SHP77 treated with DMSO at 0.1 percent for 48 hours (cell line): ENCODE data around the gene ACOX3.

Source experiments
- DNase-seq: peaks from one replicate; lab custom pipeline; 2025; lab: John Stamatoyannopoulos, UW

Gene ACOX3

DNA sequence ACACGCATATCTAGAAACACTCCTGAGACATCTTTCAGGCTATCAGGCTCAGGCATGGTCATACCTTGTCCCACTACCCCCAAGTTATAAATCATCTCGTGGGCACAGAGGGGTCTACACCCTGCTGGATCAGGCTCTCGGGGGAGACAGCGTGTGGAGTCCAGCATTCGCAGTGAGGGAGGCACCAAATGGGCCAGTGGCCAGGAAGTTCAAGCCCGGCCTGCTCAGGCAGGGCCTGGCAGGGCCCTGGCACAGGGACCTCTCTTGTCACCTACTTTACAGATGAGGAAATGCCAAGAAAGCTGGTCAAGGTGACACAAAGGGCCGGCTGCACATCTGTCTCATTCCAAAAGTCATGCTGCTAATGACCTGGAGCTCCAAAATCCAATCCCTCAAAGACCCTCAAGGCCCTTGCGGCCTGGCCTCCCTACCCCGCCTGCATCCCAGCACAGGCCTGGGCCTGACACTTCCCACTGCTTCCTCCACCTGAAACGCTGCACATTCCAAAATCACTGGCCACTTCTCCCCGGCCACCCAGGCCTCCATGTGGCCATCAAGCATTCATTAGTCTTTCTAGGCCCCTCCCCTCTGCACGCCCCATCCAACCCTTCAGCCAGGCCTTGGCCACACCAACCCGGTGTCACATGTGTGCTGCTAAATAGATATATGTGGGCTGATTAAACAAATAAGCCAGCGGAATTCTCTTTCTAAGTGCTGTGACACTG is 35.6 kb downstream of the ACOX3 start:
- DNase-seq, result no peak

DNA sequence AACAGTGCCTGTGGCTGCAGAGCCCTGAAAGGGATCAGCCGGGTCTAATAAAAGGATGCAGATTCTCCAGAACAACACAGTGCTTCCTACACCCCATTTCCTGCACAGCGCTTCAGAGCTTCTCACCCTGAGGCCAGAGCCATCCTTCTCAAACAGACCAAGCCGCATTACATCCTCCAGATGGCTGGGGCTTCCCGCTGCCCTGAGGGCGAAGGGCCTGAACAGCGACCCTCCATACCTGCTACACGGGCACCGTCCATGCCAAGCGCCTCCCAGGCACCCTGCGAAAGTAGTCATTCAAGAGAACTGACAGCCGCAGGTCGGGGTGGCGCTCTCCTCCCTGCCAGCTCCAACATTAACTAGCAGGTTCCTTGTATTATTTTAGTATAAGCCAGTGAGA is 36.5 kb downstream of the ACOX3 start:
- DNase-seq, result no peak

DNA sequence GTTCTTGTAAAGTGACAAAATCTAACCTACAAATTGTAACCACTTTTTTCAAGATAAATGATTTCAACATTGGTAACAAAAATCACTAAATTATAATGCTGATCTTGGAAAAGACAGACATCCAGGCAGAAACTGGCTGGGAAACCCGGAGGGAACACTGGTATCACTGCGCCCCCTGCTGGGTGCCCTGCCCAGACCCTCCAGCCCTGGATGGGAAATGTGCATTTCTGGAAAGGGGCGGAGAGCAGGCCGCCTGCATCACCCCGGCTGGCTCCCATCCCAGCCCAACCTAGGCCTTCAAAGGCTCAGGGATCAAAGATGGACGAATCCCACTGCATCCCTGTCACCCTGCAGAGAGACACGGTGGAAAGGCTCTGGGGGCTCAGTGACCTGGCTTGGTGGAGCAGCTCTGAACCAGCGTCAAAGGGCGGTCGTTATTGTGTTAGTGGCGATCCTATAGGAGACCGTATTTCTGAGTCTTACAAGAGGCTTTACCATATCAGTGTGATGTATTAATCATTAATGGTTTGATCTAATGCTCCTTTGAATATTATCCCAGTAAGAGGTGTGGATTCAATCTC is 37.3 kb downstream of the ACOX3 start:
- DNase-seq, result no peak

DNA sequence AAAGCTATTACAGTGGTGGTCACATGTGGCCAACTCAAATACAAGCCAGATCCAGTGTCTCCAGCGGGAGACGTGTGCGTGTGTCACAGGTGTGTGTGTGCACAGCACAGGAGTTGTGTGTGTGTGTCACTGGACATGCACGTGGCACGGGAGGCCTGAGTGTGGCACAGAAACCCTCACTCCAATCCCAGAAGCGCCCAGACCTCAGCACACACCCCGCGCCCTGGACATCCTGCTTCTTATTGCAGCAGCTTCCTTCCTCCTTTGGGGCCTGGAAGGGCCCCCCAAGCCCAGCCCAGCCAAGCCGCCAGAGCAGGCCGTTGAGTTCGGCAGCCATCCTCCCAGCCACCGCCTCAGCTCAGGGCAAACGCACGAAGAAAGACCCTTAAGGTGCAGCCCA is 37.9 kb downstream of the ACOX3 start:
- no peak for DNase-seq

DNA sequence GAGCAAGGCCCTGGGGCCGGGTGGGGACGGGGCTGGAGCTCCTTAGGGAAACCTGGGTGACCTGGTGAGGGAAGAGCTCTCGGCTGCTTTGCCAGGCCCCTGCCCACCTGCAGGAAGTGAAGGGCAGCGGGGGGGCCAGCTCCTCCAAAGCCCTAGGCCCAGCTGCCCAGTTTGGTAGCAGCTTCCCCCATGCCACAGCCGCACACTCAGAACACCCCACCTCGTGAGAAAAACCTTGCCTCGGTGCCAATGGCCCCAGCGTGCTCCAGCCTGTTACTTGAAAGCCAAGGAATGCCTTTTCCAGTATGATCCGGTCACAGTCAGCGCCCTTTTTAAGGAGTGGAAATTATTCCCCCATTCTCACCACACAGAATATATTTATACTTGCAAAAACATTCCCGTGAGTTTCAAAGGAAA is 38.3 kb downstream of the ACOX3 start:
- no peak for DNase-seq

DNA sequence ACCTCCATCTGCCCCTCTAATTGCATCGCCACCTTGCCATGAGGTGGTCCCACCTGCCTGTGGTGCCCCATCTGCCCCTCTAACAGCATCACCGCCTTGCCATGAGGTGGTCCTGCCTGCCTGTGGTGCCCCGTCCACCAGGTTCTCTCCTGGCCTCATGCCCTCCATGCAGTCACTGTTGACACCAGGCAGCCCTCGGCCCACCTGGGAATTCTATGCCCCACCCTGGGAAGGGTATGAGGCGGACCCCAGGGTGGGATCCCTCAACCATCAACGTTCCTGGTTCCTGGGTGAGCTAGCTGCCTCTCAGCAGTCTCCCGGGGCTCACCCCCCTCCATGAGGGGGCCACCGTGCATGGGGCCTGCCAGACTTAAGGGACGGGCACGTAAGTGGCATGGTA is 38.9 kb downstream of the ACOX3 start:
- no peak for DNase-seq

DNA sequence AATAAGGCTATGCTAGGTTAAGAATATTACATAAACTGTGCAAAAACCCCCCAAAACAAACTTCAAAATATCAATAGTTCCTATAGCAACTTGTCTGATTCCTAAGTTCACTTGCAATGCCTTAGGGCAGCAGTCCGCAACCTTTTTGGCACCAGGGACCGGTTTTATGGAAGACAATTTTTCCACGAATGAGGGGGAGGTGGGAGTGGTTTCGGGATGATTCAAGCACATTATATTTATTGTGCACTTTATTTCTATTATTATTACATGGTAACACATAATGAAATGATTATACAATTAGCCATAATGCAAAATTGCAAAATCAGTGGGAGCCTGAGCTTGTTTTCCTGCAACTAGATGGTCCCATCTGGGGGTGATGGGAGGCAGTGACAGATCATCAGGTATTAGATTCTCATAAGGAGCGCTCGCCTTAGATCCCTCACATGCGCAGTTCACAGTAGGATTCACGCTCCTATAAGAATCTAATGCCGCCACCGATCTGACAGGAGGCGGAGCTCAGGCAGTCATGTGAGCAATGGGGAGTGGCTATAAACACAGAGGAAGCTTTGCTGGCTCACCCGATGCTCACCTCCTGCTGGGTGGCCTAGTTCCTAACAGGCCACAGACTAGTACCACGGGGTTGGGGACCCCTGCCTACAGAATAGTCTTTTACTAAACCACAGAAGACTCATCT is 39.7 kb downstream of the ACOX3 start:
- DNase-seq, result no peak

DNA sequence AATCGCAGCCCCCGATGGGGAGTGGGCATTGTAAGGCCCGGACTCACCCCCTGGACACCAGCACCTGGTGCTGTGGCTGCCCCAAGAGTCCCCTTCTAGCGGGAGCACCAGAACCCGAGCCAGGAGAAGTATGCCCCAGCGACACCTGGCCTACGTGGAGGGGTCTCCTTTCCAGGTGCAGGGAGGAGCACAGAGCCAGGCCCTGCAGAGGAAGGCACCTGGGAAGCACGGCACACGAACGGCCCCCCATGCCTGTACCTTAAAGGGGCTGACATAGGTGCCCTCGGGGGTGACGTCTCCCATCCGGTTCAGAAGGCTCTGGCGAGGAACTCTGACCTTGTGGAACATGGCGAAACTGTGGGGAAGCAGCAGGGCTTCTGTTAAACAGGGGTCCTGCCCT is 41.2 kb downstream of the ACOX3 start:
- no peak for DNase-seq

DNA sequence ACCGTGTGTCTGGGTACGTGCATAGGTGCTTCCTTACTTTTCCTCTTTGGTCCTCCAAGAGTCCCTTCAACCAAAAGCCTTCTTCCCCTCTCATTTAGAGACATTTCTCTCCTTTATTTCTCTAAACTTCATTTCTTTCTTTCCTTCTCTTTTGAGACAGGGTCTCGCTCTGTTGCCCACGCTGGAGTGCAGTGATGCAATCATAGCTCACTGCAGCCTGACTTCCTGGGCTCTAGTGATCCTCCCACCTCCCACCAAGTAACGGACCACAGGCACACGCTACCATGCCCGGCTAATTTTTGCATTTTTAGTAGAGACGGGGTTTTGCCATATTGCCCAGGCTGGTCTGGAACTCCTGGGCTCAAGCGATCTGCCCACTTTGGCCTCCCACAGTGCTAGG is 42.2 kb downstream of the ACOX3 start:
- DNase-seq, result no peak

DNA sequence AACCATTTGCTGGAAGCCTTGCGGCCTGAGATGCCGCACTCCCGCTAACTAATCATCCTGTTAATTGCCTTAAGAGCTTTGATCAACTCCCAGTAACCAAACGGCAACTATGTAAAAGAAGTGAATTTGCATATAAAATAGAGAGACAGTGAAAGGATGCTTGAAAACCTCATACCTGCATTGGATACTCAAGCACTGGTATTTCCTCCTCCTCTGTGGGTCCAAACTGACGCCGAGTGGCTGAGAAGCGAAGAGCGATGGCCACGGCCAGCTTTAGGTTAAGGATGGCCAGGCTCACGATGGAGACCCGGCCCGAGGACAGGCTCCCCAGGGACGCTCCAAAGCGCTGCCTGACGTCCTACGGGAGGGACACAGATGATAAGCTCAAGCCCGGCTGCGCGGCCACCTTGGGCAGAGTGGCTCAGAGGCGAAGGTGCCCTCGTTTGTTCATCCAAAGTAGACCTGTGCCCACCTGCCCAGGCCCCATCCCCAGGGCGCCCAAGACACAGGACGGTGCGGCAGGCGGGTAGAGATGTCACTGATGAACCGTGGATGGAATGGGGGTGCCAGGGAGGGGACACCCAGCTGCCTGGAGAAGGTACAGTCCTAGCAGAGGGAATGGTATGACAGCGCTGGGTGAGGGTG is 43.6 kb downstream of the ACOX3 start:
- DNase-seq, result no peak

DNA sequence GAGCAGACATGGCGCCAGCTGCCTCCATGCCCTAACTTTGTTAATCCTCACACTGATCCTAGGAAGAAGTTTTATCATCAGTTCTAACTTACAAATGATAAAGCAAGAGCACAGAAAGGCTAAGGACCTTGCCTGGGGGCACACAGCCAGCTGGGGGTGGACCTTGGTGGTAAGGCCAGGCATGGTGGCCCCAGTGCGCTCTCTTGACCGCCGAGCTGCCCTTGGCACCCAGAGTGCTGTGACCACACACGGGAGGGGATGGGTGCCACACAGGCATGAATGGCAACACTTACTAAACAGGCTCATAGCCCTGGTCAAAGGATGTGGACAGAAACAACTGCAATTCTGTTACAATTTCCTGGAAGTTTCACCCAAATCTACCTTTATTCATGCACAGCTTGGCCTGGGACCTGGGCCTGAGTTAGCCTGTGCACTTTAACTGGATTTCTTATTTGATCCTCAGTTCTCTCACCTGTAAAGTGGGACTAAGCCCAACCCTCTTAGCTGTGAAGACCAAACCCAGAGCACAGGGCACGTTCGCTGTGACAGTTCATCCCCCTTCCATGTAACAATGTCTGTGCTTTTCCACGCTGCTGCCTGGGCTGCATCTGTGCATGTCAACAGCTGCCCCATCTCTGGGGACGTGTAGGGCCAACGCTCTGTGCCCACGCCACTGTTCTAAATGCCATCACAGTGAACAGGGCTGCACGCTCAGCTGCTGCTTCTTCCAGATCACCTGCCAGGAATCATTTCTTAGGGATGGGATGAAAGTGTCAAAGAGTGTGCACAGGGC is 44.8 kb downstream of the ACOX3 start:
- no peak for DNase-seq

DNA sequence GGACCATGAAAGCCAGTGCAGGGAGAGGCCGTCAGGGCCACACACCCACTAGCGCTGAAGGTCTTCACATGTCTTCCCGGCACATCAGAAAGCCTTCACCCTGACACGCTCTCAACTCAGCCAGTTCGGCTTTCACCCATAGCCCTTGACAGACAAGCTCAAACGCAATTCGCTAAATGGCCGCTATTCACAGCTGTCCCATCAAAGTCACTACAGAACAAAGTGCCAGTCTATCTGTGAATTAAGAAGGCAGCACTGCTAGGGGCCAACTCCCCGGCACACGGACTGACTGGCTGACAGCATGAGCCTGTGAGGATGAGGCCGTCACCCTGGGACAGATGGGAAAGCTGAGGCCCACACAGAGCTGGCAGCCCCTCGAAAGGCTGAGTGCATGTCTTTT is 45.7 kb downstream of the ACOX3 start:
- DNase-seq, result no peak

DNA sequence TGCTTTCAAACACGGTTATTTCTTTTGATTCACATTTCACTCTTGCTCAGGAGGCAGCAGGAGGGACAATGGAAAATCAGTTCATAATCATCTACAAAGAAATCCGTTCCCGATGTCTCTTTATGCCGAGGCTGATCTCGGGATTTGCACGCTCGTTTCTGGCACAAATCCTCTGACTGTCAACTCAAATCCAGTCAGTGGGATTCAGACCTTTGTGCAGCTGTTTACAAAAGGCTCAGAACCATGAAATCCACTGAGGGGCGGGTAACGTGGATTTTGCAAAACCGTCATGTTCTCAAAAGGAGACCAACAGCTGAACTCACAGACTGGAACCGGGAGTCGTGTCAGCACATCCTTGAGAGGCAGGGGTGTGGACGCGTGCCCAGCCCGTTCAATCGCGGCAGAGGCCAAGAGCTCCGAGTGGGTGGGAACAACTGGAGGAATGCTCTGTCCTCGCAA is 46.4 kb downstream of the ACOX3 start:
- no peak for DNase-seq

DNA sequence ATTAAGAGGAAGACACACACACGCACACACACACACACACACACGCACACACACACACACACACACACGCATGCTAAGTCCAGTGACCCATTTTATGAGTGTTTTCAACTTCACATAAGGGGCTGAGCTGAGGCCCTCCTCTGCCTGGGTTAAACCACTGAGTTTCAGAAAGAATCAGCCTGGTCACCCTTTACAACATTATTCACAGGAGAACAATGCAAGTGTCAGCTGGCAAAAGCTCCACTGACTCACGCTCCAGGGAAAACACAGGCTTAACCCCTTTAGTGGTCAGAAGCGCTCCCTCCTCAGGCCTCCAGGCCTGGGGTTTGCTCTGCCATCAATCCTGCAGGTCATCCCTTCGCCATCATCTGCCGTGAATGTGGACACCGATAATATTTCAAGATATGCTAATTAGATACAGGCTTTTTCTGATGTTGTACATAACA is 46.9 kb downstream of the ACOX3 start:
- DNase-seq, result no peak

DNA sequence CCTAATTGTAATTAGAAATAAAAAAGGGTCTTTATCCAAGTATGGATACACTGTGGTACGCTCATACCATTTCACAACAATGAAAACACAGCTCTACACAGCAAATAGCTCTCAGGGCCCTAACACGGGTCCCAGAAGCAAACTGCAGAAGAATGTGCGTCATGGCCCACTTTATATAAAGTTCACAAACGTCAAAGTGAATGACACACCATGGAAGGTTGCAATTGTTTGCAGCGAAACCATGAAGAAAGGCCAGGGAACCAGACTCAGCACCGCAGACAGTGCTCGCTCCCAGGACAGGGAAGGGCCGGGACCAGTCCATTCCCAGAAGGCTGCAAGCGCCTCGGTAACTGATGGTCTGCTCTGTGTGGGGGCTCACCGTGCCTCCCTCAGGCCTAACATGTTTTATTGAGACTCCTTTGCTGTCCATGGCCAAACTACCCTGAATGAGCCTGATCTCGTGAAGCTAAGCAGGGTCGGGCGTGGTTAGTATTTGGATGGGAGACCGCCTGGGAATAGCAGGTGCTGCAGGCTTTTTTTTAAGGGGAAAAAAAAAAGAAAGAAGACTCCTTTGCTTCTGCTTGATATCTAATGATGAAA is 47.8 kb downstream of the ACOX3 start:
- DNase-seq, result no peak

DNA sequence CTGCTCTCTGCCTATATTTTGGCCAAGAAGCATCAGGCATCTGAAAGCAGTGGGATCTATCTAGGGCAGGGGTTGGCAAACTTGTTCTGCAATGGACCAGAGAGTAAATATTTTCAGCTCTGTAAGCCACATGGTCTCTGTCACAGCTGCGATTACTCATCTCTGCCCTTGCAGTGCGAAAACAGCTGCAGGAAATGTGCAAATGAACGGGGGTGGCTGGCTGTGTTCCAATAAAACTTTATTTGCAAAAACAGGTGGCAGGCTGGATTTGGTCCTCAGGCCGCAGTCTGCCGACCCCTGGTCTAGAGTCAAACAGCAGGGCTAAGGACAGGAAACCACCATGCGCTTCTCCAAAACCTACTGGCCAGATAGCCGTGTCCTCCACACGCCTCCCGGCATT is 48.6 kb downstream of the ACOX3 start:
- peak; percentile 2 for DNase-seq

DNA sequence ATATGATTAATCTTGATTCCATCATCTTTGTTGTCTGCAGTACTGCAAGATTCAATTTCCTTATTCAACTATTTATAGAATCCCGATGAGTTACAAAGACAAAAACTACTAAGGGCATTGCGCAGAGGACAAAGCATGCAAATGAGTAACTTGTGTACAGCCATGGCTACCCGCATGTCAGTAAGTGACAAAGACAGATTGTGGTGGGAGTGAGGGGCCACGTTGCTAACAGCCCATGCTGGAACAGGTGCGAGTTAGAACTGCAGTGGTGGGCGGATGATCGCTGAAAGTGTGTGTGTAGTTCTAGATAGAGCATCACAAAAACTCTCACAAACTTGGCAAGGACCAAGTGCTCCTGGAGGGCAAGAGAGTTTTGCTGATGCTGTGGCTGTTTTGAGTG is 49.5 kb downstream of the ACOX3 start:
- DNase-seq, result no peak

DNA sequence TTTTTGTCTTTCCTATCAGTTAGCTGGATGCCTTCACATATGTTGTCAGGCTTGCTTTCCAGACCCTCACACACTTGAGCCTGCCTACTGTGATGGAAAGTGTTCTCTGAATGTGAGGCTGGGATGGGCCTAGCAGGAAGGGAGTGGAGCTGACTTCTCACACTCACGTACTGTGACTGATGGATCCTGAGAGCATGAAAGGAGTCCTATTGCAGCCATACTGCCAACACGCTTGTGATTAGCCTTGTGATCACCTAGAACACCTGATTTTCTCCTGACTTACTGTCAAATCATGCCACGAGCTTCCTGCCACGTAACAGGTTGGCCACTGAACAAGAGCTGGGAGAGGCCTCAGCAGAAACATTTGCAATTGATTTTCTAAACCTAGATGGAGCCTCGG is 49.9 kb downstream of the ACOX3 start:
- no peak for DNase-seq

DNA sequence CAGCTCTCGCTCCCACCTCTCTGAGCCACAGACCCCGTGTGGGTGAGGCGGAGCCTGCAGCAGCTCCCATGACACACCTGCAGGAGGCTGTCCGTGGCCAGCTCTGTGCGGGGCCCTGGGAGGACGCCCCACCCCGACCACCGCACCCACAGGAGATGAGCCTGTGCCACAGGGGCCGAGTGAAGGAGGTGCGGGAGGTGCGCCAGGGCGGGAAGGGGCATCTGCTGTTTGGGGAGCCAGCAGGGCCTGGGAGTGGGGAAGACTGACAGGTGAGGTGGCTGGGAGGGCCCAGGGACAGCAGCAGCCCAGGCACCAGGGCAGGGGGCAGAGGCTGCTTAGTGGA is 52.0 kb downstream of the ACOX3 start:
- no peak for DNase-seq

DNA sequence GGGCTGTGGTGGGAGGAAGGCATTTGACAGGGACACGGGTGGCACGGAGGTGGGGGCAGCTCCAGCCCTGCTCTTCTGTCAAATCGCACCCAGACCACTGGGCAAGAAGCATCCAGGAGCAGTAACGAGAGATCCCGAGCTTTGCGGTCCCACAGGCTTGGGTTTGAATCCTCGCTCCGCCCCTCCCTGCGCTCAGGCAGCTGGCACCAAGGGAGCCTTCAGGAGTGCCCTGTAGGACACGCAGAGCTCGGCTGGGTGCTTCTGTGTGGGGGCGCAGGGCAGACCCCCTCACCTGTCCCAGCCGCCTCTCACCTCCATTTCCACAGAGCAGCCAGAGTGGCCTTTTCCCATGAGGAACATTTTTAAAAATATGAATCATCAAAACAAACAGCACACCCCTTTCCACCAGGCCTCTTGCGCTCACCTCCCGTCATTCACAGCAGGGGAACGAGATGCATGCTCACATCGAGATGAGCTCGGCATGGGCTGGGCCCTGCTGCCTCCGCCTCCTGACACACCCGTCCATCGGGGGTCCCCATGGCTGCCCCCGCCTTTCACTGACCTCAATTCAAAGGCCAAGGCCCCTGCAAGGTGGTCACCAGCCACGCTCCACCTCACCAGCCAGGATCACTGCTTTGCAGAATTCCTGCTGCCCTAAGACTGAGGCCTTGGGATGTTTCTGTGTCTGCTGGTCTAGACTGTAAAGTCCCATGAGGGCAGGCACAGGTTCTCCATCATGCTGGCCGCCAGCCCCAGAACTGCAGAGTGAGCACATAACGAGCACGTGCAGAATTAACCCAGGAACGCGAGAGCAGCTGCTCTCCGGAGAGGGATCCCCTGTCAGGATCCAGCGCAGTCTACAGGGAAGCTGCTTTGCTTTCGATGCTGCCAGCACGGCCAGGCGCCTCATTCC is 52.7 kb downstream of the ACOX3 start:
- DNase-seq, result no peak

DNA sequence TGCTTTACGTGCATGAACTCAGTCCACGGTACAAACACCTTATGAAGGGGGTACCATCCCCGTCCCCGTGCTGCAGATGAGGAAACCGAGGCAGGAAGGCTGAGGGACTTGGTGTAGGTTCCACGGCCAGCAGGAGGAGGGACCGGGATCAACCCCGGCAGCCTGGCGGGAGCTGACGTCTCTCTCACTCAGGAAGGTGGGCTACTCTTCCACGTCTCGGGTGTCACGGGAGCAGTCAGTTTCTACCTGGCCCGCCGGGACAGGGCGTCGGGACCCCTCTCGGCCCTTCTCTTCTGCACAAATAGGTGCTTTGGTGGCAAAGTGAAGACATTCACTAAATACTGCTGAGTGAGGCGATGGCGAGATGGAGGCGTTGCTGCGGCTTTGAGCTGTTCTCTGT is 53.3 kb downstream of the ACOX3 start:
- DNase-seq, result no peak
